COLO829 (cell line): ENCODE data around the gene SRPK3.
"Not testable (repeated sequence)": the region's sequence is repeated elsewhere in the genome, so short reads cannot be mapped to it uniquely, and the experiment has no call there.

Experiments used
- DNase-seq: peaks from one replicate; pipeline ENCODE4 v3.0.0; 2012; ENCODE audit warnings: low spot score

Gene SRPK3, protein sequence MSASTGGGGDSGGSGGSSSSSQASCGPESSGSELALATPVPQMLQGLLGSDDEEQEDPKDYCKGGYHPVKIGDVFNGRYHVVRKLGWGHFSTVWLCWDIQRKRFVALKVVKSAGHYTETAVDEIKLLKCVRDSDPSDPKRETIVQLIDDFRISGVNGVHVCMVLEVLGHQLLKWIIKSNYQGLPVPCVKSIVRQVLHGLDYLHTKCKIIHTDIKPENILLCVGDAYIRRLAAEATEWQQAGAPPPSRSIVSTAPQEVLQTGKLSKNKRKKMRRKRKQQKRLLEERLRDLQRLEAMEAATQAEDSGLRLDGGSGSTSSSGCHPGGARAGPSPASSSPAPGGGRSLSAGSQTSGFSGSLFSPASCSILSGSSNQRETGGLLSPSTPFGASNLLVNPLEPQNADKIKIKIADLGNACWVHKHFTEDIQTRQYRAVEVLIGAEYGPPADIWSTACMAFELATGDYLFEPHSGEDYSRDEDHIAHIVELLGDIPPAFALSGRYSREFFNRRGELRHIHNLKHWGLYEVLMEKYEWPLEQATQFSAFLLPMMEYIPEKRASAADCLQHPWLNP

DNA sequence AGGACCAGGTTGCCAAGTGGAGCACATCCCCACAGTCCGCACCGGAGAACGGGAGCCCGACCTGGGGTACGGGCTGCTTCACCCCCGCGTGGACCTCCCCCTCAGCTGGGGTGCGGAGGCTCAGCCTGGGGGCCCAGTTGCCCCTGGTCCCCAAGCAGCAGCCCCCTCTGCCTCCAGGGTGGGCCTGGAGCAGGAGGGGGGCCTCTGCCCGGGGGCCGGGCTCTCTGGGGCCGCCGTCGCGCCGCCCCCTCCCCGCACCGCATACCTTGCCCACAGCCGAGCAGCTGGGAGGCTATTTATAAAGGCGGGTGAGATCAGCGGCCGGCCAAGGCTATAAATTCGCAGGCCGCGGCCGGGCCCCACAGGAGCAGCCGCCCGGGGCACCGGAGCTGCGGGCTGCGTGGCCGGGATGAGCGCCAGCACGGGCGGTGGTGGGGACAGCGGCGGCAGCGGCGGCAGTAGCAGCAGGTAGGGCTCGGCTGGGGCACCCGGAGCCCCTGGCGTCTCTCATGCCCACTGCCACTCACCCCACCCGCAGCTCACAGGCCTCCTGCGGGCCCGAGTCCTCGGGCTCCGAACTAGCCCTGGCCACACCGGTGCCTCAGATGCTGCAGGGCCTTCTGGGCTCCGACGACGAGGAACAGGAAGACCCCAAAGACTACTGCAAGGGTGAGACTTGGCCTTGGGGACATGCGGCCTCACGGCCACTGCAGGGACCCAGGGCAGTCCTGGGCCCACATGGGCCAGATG, at the start of gene SRPK3:
Gene SRPK3, plus strand, starts transcription at position 364 of the 750 bp plus-strand sequence. Its CDS starts 46 bp downstream, at position 410.
- DNase-seq, result no peak

DNA sequence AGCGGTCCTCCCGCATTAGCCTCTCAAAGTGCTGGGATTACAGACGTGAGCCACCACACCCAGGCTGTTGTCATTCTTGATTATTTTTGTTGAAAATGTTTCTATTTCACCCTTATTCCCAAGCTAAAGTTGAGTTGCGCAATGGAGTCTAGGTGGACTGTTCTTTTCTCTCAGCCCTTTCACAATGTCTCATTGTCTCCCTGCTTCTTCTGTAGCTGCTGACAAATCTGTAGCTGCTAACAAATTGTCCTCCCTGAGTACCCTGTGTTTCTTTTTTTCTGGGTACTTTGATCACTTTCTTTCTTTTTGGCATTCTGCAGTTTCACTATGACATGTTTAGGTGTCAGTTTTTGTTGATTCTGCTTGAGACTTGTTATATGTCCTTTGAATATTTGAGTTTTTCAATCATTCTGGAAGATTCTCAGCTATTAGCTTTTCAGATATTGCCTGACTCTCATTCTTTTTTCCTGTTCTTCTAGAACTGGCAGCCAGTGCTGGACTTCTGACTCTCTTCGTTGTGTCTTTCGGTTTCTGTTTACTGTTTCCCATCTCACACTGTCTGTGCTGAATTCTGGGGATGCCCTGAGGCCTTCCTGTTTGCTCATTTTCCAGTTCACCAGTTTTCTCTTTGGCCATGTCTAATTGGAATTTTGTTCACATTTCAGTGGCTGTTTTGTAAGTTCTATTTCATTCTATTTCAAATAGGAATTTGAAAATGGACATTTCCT, 49.6 kb upstream of the SRPK3 start:
- DNase-seq, result no peak

DNA sequence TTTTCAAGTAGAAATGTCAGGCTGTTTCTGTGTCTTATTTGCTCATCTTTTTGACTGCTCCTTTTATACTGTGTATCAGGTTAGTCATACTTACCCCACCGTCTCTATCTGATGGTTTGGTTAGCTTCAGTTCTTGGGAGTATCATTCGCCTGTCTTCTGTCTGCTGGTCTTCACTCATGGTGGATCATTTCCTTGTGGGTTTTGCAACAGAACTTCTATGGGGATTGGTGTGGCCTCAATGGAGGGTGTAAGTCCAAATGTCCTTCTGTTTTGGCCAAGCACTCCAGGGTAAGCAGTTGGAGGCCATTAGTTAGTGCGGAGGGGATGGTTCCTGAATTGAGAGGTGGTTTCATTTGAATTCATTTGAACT, 49.0 kb upstream of the SRPK3 start:
- DNase-seq, result no peak

DNA sequence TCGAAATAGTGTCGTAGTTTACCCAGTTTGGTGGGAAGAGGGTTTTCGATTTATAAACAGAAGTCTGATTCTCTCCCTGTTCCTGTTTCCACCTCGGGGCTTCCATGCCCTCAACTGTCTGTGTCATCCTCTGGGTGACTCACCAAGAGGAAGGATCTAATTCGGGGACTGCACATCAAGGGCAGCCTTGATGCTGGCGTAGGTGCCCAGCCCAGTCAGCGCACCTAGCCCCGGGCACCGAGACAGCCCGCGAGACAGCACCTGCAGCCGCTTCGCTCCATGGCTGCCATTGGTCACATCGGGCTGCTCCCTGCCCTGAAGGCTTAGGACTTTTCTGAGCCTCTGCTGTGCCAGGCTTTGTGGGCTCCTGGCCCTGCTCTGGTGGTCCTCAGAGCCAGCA, 48.4 kb upstream of the SRPK3 start:
- peak; percentile 77 for DNase-seq

DNA sequence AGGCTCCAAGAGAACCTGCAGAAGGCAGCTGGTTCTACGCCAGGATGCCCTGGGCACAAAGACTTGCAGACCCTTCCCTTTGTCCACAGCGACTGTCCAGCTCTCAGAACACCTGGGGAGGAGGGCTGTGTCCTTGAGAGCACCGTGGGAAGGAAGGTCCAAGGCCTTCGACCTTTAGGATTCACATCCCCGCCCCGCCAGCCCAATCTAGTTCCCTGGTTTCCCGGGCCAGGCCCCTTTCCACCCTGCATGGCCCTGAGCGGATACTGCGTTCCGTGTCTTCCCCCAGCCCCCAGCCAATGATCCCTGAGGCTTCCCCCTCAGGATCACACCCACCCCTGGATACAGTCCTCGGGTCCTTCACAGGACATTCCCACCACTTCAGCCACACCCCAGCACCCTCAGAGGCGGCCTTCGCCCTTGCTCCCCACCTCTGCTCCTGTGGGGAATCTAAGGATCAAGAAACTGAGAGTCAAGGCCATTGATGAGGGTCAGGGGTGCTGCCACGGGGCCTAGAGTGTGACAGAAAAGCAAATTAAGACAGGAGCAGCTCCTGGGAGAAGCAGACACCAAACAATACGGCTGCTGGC, 47.1 kb upstream of the SRPK3 start:
- DNase-seq, result no peak

DNA sequence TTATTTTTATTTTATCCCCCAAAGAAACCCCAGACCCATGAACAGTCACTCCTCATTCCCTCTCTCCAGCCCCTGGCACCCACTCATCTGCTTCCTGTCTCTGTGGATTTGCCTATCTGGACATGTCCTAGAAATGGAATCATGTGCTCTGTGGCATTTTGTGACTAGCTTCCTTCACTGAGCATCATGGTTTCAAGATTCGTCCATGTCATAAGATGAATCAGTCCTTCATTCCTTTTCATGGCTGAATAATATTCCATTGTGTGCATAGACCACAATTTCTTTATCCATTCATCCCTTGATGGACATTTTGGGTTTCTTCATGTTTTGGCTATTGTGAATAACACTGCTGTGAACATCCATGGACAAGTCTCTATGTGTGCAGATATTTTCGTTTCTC, 46.0 kb upstream of the SRPK3 start:
- no peak for DNase-seq

DNA sequence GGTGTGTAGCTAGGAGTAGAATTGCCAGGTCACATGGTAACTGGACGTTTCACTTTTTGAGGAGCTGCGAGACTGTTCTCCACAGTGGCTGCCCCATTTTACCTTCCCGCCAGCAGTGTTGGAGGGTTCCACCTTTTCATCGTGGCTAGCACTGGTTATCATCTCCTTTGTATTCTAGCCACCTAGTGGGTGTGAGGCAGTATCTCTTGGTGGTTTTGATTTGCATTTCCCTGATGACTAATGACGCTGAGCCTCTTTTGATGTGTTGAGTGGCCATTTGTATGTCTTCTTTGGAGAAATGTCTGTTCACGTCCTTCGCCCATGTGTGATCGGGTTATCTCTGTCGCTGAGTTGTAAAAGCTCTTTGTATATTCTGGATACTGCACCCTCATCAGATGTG, 45.6 kb upstream of the SRPK3 start:
- DNase-seq, result no peak

DNA sequence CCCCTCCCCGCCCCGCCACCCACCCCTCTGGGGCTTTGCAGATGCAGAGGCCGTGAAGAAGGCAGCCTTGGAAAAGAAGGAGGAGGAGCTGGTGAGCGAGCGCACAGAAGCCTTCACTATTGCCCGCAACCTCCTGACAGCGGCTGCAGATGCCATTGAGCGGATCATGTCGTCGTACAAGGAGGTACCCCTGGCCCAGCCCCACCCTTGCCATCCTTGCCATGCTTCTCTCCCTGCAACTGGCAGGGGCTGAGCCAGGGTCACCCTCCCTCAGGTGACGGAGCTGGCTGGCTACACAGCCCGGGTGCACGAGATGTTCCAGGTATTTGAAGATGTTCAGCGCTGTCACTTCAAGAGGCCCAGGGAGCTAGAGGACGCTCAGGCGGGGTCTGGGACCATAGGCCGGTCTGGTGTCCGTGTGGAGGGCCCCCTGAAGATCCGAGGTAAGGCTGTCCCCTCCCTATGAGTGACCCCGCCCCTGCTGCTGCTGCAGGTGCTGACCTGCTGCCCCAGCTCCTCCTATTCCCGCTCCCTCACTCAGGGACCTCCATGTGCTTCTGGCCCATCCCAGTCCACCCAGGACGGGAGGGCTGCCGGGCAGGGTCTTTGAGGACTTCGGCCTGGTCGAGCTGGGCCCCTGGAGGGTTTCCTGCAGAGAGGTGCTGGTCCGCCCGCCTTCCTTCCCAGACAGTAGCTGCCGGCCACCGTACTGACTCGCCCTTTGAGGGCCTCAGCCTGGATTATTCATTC, 44.6 kb upstream of the SRPK3 start:
- no peak for DNase-seq

DNA sequence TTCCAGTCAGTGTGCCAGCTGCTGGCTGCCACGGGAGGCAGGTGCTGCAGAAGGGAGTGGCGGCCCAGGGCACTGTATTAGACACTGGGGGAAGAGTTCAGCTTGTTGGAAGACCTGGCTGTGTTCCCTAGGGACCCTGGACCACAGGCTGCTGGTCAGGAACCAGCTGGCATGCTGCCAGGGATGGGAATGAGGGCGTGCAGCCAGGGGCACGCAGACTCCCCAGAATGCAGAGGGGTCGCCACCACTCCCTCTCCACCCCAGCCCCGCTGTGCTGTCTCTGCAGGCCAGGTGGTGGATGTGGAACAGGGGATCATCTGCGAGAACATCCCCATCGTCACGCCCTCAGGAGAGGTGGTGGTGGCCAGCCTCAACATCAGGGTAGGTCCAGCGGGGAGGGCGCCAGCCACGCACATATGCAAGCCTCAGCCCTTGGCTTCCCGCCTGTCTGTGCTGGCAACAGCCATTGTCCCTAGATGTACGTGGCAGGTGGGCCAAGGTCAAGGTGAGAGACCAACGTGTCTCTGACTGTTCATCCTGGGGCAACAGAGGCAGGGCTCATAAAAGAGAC, 43.9 kb upstream of the SRPK3 start:
- DNase-seq, result no peak

DNA sequence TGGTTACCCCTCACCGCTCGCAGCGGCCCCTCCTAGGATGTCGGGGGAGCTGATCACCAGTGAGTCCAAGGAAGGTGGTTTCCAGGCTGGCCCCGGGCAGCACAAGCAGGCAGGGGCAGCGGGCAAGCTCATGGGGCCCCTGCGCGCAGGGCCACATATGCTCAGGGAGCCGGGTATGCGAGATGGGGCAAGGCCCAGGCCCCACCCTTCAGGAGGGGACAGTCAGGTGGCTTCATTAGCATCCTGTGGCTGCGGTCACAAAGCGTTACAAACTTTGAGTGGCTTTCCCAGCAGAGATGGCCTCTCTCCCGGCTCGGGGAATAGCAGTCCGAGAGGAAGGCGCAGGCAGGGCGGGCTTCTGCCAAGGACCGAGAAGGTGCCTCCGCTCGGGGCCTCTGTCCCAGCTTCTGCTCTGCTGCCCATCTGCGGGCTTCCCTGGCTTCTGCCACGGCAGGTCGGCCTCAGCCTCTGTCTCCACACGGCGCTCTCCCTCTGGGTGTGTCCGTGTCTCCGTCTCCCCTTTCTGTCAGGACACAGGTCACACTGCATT, 42.7 kb upstream of the SRPK3 start:
- no peak for DNase-seq

DNA sequence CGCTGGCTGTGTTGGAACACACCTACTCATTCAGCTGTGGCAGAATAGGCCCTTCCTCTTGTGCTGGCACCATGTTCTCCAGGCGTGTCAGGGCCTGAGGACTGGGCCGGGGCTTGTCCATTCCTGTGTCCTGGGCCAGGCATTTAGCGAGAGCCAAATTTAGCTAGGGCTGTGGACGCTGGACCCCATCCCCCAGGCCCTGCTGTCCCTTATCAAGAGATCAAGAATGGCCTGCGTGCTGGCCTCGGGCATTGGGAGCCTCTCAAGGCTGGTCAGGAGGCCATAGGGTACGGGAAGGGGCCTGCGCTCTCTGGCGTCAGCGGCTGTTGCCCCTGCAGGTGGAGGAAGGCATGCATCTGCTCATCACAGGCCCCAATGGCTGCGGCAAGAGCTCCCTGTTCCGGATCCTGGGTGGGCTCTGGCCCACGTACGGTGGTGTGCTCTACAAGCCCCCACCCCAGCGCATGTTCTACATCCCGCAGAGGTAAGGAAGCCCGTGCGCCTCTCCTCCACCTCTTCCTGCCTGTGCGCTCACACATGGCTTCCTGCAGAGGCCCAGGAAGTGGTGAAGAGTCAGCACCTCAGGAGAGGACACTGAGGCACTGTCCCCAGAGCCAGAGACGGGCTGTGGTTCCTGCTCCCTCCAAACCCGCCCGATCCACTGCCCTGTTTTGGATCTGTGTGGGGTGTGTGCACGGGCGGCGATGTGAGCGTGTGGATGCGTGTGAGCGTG, 40.9 kb upstream of the SRPK3 start:
- no peak for DNase-seq

DNA sequence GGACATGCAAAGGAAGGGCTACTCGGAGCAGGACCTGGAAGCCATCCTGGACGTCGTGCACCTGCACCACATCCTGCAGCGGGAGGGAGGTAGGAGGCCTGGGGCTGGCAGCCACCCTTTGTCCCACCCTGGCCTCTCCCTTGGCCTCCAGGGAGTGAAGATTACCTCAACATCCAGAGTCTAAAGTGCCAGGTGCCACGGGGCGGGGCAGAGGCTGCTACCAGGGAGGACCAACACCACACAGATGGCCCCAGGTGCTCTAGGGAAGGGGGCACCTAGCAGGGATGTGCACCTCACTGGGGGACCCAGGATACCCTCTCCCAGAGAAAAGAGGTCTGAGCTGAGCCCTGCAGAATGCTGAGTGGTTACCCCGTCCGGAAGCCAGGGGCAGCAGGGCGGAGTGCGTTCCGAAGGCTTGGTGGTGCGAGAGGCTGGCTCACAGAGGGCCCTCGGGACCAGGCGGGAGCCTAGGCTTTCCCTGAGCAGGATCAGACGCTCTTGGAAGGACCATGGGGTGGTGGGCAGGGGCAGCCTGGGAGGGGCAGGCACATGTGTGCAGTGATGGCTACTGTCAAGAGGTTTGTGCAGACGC, 40.1 kb upstream of the SRPK3 start:
- DNase-seq, result no peak

DNA sequence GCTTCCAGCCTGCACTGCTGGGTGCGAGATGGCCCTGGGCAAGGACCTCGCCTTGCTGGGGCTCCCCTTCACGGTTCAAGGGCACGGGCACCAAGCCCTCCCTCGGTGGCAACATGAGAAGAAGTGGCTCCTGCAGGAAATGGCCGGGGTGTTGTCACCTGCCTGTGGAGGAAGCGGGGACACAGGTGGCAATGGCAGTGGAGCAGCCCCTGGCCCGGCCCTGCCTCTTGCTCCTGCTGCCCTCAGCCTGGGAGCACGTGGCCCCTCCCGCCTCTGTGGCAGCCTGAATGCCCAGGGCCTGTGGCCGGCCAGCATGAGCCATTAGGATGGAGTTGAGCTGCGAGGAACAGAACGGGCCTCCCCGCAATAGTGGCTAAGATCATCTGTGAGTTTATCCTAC, 39.4 kb upstream of the SRPK3 start:
- no peak for DNase-seq

DNA sequence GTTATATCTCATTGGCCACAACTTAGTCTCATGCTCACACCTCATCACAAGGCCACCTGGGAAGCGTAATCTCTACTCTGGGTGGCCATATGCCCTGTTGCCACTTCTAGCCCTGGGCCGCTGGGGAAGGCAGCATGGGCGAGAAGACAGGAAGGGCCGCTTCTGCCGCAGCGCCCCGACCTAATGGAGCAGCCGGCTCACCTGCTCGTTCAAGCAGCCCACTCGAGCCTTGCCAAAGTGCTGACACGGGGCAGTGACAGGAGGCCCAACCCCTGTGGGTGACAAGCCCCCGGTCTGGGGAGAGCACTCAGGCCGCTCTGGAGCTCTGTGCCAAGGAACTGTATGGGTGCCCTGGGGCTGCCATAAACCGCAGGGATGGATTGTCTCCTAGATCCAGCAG, 38.7 kb upstream of the SRPK3 start:
- not testable (repeated sequence) for DNase-seq

DNA sequence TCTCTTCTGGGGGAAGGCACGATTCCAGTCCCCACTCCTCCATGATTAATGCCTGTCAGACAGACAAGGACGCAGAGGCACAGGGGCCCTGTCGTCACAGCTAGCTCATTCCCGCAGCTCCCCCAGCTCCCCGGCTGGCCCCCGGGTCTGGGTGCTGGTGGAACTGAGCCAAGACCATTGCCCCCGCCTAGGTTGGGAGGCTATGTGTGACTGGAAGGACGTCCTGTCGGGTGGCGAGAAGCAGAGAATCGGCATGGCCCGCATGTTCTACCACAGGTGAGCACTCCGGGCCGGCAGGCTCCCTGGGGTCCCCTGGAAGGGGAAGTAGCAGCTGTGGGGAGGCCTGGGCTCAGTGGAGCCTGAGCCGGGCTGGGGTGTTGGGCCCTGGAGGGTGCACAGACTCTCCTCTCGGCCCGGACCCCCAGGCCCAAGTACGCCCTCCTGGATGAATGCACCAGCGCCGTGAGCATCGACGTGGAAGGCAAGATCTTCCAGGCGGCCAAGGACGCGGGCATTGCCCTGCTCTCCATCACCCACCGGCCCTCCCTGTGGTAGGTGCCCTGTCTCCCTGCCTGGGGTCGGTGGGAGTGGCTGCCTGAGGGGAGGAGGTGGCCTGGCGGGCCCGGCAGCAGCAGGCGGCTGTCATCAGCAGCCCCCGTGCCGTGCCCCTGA, 37.9 kb upstream of the SRPK3 start:
- not testable (repeated sequence) for DNase-seq

DNA sequence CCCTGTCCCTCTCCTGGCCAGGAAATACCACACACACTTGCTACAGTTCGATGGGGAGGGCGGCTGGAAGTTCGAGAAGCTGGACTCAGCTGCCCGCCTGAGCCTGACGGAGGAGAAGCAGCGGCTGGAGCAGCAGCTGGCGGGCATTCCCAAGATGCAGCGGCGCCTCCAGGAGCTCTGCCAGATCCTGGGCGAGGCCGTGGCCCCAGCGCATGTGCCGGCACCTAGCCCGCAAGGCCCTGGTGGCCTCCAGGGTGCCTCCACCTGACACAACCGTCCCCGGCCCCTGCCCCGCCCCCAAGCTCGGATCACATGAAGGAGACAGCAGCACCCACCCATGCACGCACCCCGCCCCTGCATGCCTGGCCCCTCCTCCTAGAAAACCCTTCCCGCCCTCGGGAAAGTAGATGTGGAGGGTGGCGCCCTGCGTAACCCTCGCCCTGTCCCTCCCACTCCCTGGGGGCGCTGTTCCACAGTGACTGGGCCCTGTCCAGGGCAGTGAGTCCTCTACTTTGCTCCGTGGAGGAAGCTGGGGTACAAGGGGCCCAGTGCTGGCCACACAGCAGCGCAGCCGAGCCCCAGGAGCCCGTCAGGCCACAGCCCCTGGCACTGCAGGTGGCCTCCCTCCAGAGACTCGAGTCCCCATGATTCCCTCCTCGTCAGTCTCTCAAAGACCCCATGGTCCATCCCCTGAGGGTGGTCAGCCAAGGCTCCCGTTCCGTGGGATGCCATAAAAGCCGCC, 37.2 kb upstream of the SRPK3 start:
- not testable (repeated sequence) for DNase-seq

DNA sequence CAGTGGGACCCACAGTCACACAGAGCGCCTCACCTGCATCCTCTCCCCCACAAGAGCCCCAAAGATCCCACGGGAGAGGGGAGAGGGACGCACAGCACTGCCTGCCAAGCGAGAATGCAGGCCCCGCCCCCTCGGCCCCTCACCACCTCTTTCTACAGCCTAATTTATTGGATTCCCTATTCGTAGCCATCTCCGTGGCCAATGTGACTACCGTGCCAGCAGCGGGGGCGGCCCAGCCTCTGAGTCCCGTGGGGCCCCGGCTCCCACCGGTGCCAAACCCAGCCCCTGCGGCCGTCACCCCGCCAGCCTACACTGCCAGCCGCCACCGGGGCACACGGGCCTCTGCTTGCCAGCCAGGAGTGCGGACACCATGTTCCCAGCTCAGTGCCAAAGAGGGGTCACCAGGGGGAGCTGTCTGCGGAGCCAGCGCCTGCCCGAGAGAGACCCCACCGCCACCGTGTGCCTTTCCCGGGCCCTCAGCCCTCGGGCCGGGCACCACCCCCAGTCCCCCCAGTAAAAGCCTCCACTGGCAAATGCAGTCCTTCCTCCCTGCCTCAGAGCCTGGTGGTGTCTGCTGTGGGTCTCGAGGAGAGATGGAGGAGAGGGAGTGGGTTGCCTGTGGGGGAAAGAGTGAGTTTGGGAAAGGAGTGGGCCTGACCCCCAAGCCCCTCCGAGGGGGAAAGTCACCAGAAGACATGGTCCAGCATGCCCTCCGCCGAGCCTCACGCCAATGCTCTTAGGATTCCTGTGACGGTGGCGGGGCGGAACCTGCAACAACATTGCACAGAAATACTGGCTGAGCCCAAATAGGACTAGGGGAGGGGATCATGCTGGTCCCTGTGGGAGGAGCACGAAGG, 36.4 kb upstream of the SRPK3 start:
- DNase-seq, result no peak
